HuH-7 (cell line): ENCODE measurements around the gene ARHGAP9.

Source experiments
- DNase-seq: peaks from one replicate; pipeline ENCODE4 v3.0.0; 2011; ENCODE audit warnings: low spot score

ARHGAP9 gene

DNA sequence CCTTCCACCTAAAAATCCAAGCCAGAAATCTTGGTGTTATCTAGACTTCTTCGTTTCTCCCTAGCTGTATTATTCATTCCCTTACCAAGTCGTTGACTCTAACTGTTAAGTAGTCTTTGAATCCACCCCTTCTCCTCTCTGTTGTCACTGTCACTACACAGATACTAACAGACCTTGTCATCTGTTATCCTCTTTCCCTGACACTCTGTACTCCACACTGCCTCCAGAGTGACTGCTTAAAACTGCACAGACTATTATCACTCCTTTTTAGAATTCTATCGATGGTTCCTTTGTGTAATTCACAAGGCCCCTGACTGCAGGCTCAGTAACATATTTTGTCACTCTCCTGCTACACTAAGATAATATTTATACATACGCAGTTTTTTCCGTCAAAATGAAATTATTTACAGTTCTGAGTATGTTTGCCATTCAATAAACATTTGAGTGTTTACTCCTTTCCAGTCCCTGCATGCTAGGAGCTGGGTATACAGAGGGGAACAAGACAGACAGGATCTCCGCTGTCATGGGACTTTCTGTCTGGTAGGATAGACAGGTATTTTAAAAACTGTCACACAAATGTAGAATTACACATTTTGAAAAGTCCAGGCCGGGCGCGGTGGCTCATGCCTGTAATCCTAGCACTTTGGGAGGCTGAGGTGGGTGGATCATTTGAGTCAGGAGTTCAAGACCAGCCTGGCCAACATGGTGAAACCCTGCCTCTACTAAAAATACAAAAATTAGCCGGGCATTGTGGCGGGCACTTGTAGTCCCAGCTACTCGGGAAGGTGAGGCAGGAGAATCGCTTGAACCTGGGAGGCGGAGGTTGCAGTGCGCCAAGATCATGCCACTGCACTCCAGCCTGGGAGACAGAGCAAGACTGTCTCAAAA, 12.0 kb upstream of the ARHGAP9 start:
- no peak for DNase-seq

DNA sequence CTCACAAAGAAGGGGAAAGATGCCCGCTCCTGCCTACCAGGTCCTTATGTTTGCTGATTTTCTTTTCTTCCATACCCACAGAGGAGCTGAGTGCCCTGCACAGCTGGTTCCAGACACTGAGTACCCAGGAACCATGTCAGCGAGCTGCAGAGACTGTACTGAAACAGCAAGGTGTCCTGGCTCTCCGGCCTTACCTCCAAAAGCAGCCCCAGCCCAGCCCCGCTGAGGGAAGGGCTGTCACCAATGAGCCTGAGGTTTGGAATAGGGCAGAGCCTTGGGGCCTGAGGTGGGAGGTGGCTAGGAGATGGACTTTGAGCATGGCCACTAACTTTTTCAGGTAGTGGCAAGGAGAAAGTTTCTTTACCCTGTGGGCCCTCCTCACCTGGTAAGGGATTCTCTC, 10.5 kb upstream of the ARHGAP9 start:
- DNase-seq: no peak

DNA sequence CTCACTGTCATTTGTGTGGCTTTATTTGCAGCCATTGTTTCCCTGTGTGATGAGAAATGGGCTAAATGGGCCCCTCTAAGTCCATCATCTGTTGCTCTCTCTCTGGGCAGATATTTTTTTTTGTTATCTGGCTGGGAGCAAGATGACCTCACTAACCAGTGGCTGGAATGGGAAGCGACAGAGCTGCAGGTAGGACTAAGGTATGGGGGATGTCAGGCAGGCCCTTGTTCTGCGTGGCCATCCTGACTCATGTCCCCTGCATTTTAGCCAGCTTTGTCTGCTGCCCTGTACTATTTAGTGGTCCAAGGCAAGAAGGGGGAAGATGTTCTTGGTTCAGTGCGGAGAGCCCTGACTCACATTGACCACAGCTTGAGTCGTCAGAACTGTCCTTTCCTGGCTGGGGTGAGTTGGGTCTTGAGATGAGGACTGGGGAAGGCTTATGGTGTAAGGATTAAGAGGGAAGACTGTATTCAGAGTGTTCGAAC, 9.5 kb upstream of the ARHGAP9 start:
- DNase-seq: no peak

DNA sequence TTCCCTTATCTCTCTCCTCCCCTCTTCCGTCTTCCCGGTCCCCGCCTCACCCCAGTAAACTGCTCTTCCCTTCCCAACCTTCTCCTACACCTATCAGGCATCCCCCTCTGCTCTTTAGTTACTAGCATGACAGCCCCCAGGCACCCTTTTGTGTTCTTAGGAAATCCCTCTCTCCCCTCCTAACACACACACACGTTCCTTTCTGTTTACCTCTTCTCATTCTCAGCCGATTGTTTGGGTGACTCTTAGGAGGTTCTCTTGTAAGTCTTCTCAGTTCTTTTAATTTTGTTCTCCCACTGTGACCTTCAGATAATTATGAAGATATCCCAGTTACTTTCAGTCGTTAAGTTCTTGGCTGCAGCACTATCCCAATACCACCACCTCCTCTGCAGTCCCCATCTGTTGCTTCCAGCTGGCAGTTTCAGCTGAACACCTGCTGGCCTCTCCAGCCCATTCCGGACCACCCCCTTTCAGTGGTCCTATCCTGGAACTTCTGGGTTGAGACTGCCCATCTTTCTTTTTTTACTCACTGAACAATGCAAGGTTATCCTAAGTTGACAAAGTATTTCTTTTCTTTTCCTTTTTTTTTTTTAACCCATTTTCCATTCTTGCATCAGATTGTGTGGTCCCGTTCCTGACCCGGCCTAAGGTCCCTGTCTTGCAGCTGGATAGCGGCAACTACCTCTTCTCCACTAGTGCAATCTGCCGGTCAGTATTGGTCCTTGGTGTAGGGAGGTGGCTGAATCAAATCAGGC, 8.9 kb upstream of the ARHGAP9 start:
- DNase-seq: no peak

DNA sequence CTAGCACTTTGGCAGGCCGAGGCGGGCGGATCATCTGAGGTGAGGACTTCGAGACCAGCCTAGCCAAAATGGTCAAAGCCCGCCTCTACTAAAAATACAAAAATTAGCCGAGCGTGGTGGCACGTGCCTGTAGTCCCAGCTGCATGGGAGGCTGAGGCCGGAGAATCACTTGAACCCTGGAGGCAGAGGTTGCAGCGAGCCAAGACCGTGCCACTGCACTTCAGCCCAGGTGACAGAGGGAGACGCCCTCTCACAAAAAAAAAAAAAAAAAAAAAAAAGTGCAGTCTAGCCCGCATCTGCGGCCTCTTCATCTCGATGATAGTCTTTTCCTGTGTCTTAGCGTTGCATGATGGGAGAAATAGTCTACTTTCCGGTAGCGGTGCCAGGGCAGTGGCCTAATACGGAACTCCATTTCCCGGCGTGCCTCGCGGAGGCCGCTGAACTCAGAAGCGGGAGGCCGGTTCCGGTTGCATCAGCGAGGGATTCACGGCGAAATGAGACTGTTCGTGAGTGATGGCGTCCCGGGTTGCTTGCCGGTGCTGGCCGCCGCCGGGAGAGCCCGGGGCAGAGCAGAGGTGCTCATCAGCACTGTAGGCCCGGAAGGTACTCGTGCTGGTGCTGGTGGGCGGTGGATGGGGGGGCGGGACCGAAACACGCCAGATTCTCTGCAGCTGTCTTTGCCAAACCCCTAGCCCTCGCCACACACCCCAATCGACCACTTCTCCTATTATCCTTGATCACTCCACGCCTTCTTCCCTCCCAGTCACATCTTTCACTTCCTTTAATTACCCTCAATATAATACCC, 8.1 kb upstream of the ARHGAP9 start, which contains the start of gene MARS1:
Gene MARS1 (plus strand): TSS at position 472 of the 805 bp plus-strand sequence. CDS start 23 bp downstream, at position 495.
- peak; percentile 92 for DNase-seq

DNA sequence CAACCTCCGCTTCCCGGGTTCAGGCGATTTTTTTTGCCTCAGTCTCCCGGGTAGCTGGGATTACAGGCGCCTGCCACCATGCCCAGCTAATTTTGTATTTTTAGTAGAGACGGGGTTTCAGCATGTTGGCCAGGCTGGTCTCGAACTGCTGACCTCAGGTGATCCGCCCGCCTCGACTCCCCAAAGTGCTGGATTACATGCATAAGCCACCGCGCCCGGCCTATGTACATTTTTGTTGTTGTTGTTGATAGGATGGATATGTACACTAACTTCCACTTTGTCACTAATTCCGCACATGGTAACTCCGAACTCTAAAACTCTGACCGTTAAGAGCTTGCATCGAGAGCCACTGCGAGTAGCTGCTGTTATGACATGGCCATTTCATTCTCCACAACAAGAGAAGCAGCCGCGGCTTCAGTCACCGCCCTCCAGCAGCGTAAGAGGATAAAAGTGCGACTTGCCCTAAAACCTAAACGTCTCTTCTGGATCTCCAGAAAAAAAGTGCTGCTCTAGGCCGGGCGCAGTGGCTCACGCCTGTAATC, 7.5 kb upstream of the ARHGAP9 start:
- no peak for DNase-seq

DNA sequence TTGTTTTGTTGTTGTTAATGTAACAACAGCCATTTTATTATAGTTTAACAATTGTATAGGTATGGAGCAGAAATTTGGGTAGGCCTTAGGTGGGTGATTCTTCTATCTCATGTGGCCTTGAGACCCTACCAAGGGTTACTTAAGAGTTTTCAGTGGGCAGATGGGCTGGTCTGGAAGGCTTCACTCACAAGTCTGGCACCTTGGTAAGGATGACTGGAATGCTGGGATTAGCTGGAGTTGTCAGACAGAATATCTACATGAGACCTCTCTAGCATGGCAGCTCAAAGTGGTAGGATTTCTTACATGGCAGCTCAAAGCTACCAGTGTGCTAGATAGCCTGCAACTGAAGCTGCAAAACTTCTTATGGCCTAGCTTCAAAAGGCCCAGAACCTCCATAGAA, 6.0 kb upstream of the ARHGAP9 start:
- DNase-seq: no peak

DNA sequence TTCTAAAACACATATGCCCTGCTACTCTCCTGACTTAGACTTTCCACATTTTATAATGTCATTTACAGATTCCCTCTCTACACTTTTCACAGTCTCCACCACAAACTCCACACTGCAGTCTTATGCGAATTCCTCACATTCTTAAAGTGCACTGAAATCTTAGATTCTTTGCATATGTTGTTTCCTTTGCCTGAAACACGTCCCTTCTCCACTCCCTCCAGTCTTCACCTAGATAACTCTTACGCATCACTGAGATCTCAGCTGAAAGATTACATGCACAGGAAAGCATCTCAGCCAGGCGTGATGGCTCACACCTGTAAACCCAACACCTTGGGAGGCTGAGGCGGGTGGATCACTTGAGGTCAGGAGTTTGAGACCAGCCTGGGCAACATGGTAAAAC, 3.8 kb upstream of the ARHGAP9 start:
- DNase-seq: no peak

DNA sequence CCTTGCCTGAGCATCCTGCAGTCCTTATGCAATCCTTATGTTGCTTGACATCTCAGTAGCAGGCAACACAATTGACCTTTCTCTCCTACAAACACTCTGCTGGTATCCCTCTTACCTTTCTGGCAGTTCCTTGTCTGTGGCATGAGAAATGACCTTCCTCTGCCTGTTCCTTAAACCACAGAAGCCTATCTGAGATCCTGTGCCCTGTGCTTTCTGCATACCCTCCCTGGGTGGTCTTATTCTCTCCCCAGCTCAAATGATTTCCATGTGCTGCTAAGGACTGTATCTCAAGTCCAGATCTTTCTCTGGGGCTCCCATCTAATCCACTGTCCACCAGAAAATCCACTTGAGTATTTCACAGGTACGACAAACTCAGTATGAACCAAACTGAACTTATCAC, 2.0 kb upstream of the ARHGAP9 start:
- no peak for DNase-seq

DNA sequence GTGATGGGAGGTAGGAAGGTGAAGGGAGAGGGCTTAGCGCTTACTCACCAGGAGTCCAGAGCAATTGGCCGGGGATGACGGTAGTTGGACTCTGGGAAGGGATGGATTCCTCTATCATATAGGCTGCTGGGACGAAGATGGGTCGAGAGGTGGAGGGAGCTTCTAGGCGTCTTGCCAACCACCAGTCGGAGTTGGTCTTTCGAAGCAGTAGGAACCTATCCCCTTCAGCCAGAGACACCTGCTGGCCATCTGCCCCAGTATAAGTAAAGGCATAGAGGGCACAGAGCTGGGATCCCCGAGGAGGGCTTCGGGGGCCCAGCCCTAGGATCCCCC, 657 bp downstream of the ARHGAP9 start:
- DNase-seq: no peak

DNA sequence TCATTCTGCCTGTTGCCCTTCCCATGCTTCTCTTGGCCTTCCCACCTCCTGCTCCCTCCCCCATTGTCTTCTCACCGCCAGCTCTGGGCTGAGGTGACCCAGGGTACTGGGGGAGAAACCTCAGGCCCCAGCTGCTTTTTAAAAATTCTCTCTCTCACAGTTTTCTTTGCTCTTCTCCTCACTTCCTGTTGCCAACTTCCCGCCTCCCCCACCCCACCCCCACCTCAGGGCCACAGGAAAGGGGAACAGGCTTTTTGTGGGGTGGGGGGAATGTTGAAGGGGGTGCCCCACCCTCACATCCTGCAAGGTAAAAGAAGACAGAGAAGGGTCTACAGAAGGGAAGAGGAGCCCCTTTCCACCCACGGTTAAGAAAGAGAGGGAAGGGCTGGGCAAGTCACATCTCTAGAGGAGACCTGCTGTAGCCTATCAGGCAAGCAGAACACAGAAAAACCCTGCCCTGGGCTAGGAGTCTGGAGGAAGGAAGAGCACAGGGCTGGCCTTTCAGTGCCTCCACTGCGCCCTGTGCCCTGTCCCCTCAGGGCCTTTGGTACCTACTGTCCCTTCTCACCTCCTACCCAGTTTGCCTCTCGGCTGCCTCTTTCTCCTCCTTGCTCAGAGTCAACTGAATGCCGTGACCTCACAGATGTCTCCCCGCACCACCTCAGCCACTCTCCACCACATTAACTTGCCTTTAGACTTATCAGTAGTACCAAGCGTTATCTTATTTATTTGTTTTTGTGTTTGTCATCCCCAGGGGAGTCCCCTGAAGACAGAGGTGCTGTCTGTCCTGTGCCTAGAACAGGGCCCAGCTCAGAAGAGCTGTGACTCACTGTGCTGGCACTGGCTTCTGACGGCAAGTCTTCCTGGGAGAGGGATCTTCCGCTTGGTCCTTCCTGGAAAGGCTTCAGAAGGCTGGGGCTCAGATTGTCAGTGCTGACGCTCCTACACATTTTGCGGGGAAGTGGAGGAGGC, 1.7 kb downstream of the ARHGAP9 start:
- no peak for DNase-seq

DNA sequence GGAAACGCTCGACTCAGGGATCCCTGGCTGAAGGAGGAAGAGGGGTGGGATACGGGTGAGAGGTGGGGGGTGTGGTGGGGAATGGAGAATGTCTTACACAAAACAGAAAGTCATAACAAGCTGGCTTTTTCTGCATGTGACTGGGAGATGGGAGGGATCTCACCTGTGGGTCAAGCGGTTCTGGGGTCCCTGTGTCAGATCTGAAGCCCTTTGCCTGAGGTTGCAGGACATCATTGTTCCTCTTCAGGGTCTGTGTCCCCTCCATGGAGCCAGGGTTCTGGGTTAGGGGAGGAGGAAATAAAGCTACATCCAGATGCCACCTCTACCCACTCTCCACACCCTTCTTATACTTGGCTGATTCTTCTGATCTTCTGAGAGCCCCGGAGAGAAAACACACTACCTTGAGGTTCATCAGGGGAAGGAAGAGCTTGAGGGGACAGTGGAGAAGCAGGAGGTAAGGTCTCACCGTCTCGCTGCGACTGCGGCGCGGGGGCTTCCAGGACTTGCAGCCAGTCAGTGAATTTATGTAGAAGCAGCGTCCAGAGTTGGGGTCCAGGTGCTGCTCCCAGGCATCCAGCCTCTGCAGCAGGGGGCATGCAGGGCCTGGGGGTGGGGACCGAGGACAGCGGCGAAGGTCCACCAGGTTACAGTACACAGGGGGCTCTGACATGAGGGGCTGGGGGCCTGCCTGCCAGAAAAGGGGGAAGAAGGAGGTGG, 2.5 kb downstream of the ARHGAP9 start:
- DNase-seq: no peak

DNA sequence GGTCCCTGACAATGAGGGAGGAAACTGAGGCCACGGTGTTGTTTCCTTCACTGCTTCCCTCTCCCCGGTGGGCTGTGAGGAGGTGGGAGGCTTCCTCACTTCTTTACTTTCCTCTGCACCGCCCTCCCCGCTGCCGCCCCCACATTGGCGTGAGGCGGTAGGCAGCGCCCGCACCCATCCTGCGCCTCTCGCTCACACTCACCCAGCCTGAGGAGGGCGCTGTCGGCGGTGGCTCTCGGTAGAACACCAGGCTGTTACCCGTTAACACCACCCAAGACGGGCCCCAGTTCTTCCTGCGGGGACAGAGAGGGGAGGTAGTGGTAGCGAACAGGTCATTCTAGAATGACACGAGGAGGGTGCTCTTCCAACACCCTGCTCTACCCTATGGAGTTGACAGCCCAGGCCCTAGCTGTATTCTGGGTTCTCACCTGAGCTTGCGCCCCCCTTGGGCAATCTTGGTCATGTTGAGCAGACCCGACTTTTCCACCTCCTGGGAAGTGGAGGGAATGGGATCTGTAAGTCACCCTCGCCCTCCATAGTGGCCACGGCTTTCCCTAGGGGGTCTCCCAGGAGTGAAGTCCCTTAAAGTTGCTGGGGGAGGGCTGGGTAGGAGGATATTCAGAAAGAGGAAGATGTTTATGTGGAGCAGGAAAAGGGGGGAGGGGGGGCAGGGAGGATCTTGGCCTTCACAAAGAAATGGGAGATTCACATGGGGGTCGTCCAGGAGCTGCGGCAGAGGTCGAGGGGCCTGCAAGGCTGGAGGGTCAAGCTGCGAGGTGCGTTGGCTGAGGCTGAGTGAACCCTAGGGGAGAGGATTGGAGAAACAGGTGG, 3.3 kb downstream of the ARHGAP9 start:
- peak; percentile 66 for DNase-seq

DNA sequence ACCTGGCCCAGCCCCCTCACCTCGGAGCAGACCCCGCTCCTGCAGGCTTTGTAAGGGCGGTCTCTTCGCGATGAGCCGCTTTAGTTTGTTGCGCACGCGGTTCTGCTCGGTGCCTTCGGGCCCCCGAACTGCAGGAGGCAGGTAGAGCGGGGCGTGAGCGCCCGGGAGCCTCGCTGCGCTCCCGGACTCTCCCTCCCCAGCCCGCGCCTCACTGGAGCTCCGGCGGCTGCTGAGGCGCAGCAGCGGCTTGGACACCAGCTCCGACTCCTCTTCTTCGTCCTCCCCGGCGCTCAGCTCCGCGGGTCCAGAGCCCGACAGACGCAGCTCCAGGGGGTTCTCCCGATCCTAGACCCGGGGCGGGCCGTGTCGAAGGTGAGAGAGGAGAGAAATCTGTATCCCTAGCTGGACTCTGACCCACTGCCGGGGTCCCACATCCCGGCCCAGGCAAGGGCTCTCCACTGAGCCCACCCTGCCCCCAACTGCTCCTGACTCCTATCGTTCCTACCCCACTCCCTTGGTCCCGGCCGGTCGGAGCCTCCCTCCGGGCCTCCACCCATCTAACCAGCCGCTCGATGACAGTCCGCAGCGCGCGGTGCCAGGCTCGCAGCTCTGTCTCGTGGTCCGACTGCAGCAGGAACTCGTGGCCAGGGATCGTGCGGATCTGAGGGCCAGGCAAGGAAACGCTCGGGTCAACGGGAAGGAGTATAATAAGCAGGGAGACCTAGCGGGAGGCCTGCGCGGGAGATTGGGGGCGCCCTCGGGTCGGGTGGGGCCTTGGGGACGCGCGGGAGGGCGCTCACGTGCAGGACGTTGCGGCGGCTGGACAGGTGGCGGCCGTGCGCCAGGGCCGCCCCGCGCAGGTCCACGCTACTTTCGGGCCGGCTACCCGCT, 4.2 kb downstream of the ARHGAP9 start:
- no peak for DNase-seq

DNA sequence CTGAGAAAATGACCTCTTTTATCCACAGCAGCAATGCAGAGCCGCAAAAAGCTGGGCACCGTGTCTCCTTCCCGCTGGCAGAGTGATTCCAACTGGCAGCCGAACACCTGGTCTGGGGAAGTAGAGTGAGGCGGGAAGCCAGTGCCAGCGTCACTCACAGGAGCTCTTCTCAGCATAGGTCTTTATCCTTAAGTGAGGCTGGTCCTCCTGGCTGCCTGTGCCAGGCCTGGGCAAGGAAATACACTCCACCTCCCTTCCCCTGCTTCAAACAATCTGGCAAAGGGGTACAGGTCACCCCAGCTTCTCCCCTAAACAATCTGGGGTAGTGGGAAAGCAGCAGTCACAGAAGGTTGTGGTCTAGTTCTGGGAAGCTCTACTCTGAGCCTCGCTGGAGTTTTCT, 4.8 kb downstream of the ARHGAP9 start:
- DNase-seq: no peak

DNA sequence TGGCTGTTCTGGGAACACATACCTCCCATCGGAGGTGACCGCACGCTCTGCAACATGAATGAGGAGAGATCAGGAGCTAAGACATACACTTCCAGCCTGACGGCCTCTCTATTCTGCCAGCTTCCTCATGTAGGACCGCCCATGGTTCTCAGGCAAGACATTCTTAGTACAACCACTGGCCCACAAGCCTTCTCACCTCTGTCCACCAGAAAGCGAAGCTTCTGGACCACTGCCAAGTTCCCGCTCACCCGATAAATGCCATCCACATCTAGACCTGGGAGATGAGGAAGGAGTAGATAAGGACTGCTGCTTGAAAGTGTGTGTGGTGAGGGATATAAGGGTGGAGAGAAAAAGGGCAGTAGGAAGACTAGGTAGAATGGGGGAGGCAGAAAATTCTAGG, 5.2 kb downstream of the ARHGAP9 start:
- DNase-seq: no peak

DNA sequence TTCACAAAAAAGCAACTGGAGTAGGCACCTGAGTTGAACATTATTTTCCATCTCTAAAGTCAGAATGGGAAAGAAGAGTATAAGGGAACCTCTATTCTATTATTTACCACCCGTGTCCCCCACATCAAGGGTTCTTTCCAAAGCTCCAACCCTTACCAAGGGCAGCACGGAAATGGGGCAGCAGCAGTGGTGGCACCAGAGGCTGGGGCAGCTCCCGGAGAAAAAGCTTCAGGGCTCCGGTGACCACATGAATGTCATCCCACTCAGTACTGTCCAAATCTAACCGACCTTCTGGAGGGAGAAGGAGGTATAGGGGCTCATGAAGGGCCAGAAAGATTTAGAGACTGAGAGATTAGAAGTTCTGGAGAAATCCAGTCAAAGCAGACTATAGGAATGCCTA, 5.8 kb downstream of the ARHGAP9 start:
- no peak for DNase-seq

DNA sequence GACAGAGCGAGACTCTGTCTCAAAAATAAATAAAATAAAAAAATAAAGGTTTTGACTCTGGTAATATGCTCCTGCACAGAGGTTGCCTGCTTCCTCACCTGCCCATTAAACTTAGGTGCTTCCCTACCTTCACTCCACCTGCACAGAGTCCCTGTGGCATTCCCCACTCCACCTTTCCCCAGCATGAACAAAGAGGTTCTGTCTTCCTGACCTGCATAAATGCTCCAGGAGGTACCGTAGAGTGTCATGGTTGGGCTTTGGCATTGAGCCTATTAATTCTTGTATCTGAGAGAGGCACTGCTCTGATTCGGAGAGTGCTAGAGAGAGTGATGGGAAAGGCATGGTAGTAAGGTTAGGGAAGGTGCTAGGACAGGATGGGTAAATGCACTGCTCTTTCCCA, 6.3 kb downstream of the ARHGAP9 start:
- no peak for DNase-seq
